ENCODE results near the gene MRPL22. TPM values are rescaled to one million over a fixed set of nuclear protein-coding genes. Genes with fewer than 3 reads are reported as not detected.

MRPL22 gene
- total RNA-seq, 1 donor from 2014 or later = 38.4 TPM

GRCh38 chr5:154966874-154967273 lies 26.0 kb downstream of the MRPL22 start:
- Mint-ChIP-seq H3K9me3 (ENCODE audit: unreplicated experiment) (no peaks in the 10 kb centered on the region), H3K27me3 (ENCODE audit: unreplicated experiment) (peaks cover 1% of the 10 kb centered on the region), H3K4me3 (ENCODE audit: unreplicated experiment) (no peak overlapping the region), H3K36me3 (ENCODE audit: unreplicated experiment) (no peaks in the 10 kb centered on the region), H3K4me1 (ENCODE audit: low read depth, unreplicated experiment) (no peaks in the 10 kb centered on the region), H3K27ac (ENCODE audit: unreplicated experiment) (no peak overlapping the region)
- no peak for DNase-seq
- TF ChIP-seq, protein P1, sequence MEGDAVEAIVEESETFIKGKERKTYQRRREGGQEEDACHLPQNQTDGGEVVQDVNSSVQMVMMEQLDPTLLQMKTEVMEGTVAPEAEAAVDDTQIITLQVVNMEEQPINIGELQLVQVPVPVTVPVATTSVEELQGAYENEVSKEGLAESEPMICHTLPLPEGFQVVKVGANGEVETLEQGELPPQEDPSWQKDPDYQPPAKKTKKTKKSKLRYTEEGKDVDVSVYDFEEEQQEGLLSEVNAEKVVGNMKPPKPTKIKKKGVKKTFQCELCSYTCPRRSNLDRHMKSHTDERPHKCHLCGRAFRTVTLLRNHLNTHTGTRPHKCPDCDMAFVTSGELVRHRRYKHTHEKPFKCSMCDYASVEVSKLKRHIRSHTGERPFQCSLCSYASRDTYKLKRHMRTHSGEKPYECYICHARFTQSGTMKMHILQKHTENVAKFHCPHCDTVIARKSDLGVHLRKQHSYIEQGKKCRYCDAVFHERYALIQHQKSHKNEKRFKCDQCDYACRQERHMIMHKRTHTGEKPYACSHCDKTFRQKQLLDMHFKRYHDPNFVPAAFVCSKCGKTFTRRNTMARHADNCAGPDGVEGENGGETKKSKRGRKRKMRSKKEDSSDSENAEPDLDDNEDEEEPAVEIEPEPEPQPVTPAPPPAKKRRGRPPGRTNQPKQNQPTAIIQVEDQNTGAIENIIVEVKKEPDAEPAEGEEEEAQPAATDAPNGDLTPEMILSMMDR (IDR thresholded peaks at IDR 0.05; ENCODE audit: partially characterized antibody, unreplicated experiment) = no peak

DNA sequence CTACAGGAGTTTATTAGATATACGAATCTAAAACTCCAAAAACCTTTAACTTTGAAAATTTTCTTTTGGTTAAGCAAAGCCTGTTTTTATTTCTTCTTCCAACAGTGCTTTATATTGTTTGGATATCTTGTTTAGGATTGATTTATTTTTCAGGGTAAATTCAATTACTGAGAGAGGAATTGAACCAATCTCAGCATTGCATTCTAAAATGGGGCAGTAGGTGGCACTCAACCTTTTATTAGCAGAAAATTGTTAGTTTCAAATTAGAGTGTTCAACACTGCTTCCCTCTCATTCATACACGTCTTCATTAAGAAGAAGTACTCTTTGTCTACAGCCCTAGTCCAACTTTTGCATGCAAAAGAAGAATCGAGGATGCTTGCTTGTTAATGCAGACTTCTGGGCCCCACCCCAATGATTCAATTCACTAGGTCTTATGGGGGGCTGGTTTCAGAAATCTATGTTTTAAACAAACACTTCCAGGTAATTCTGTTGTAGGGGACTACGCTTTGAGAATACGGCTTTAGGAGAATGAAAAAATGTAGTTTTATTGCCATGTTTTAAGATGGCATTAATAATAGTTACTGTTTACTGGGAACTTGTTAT lies 26.6 kb downstream of the MRPL22 start:
- TF ChIP-seq, protein P1 (IDR thresholded peaks at IDR 0.05; ENCODE audit: partially characterized antibody, unreplicated experiment) = peak; percentile 71
- Mint-ChIP-seq H3K27ac (ENCODE audit: unreplicated experiment) (no peak overlapping the region), H3K4me1 (ENCODE audit: low read depth, unreplicated experiment) (no peaks in the 10 kb centered on the region), H3K9me3 (ENCODE audit: unreplicated experiment) (no peaks in the 10 kb centered on the region), H3K4me3 (ENCODE audit: unreplicated experiment) (no peak overlapping the region), H3K36me3 (ENCODE audit: unreplicated experiment) (no peaks in the 10 kb centered on the region), H3K27me3 (ENCODE audit: unreplicated experiment) (peaks cover 1% of the 10 kb centered on the region)
- DNase-seq = no peak

- Mint-ChIP-seq H3K4me1 (ENCODE audit: low read depth, unreplicated experiment) (no peaks in the 10 kb centered on the region), H3K4me3 (ENCODE audit: unreplicated experiment) (no peak overlapping the region), H3K9me3 (ENCODE audit: unreplicated experiment) (no peaks in the 10 kb centered on the region)
These were observed 28.1 kb downstream of the MRPL22 start for GRCh38 chr5:154968953-154969352.

GRCh38 chr5:154970759-154971158 lies 29.9 kb downstream of the MRPL22 start:
- Mint-ChIP-seq H3K36me3 (ENCODE audit: unreplicated experiment) (no peaks in the 10 kb centered on the region), H3K4me3 (ENCODE audit: unreplicated experiment) (no peak overlapping the region), H3K27ac (ENCODE audit: unreplicated experiment) (no peak overlapping the region), H3K27me3 (ENCODE audit: unreplicated experiment) (no peaks in the 10 kb centered on the region), H3K4me1 (ENCODE audit: low read depth, unreplicated experiment) (no peaks in the 10 kb centered on the region), H3K9me3 (ENCODE audit: unreplicated experiment) (no peaks in the 10 kb centered on the region)
- no peak for DNase-seq
- TF ChIP-seq, protein P1 (IDR thresholded peaks at IDR 0.05; ENCODE audit: partially characterized antibody, unreplicated experiment) = no peak

More at GRCh38 chr5:154968953-154969352, 28.1 kb downstream of the MRPL22 start:
- no peak overlapping the region for H3K27ac Mint-ChIP-seq (ENCODE audit: unreplicated experiment)
- no peaks in the 10 kb centered on the region for H3K36me3 Mint-ChIP-seq (ENCODE audit: unreplicated experiment)
- DNase-seq = no peak
- no peaks in the 10 kb centered on the region for H3K27me3 Mint-ChIP-seq (ENCODE audit: unreplicated experiment)
- TF ChIP-seq, protein P1 (IDR thresholded peaks at IDR 0.05; ENCODE audit: partially characterized antibody, unreplicated experiment) = no peak

DNA sequence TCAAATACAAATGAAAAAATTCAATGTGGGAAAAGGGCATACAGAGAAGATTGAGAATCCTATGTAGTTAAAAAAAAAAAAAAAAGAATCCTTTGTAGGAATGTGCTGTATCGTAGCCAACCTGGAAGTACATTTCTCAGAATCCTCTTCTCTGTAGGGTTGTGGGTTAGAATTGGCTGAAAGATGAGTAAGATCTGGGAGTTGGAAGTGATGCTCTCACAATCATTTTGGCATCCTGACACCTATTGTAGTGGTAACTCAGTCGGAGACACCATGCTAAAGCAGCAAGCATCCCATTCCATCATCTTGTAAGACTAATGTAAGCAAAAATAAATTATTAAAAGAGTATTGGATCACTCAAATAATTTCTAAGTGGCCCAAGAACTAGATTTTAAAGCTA lies 30.6 kb downstream of the MRPL22 start:
- TF ChIP-seq, protein P1 (IDR thresholded peaks at IDR 0.05; ENCODE audit: partially characterized antibody, unreplicated experiment) = no peak

More for the DNA sequence above, 30.6 kb downstream of the MRPL22 start:
- Mint-ChIP-seq H3K36me3 (ENCODE audit: unreplicated experiment) (no peaks in the 10 kb centered on the region), H3K27ac (ENCODE audit: unreplicated experiment) (no peak overlapping the region), H3K4me1 (ENCODE audit: low read depth, unreplicated experiment) (no peaks in the 10 kb centered on the region), H3K4me3 (ENCODE audit: unreplicated experiment) (no peak overlapping the region), H3K27me3 (ENCODE audit: unreplicated experiment) (no peaks in the 10 kb centered on the region), H3K9me3 (ENCODE audit: unreplicated experiment) (no peaks in the 10 kb centered on the region)
- no peak for DNase-seq
